HG02623 (cell line): ENCODE results near the gene BICD1.

ENCODE experiments used
- ATAC-seq: cut with Tn5 transposase; IDR thresholded peaks from one replicate; pipeline ENCODE4 v1.9.1; 2021; ENCODE audit warnings: moderate library complexity; ENCODE audit not compliant: unreplicated experiment

Gene BICD1

GRCh38 chr12:32100888-32101287, 5.8 kb upstream of the BICD1 start:
- no peak for ATAC-seq

- ATAC-seq: no peak
These were observed 4.4 kb upstream of the BICD1 start for GRCh38 chr12:32102234-32102633.

- ATAC-seq: no peak
These were observed 1.9 kb upstream of the BICD1 start for GRCh38 chr12:32104572-32105355.

- ATAC-seq: no peak
These were observed 596 bp upstream of the BICD1 start for GRCh38 chr12:32105986-32106516.

GRCh38 chr12:32107359-32108267, 966 bp downstream of the BICD1 start:
- ATAC-seq: no peak

- no peak for ATAC-seq
These were observed 2.1 kb downstream of the BICD1 start for GRCh38 chr12:32108787-32109186.

GRCh38 chr12:32110417-32110816, 3.8 kb downstream of the BICD1 start:
- ATAC-seq: no peak

GRCh38 chr12:32110942-32111341, 4.3 kb downstream of the BICD1 start:
- no peak for ATAC-seq

- no peak for ATAC-seq
These were observed 8.9 kb downstream of the BICD1 start for GRCh38 chr12:32115404-32116104.

- no peak for ATAC-seq
These were observed 10.2 kb downstream of the BICD1 start for GRCh38 chr12:32116897-32117296.

- ATAC-seq: no peak
These were observed 10.7 kb downstream of the BICD1 start for GRCh38 chr12:32117316-32117715.

GRCh38 chr12:32118806-32119205, 12.2 kb downstream of the BICD1 start:
- no peak for ATAC-seq

GRCh38 chr12:32120419-32120818, 13.8 kb downstream of the BICD1 start:
- peak; percentile 73 for ATAC-seq

GRCh38 chr12:32124637-32125036, 18.0 kb downstream of the BICD1 start:
- ATAC-seq: no peak

GRCh38 chr12:32125455-32126084, 18.9 kb downstream of the BICD1 start:
- ATAC-seq: no peak

GRCh38 chr12:32126720-32127119, 20.1 kb downstream of the BICD1 start:
- ATAC-seq: no peak

GRCh38 chr12:32131666-32132065, 25.0 kb downstream of the BICD1 start:
- no peak for ATAC-seq

GRCh38 chr12:32134101-32134888, 27.6 kb downstream of the BICD1 start:
- ATAC-seq: peak; percentile 44

GRCh38 chr12:32135967-32136366, 29.3 kb downstream of the BICD1 start:
- no peak for ATAC-seq

GRCh38 chr12:32136404-32136803, 29.8 kb downstream of the BICD1 start:
- no peak for ATAC-seq
